ENCODE results near the gene ST6GAL1.

Gene ST6GAL1

DNA sequence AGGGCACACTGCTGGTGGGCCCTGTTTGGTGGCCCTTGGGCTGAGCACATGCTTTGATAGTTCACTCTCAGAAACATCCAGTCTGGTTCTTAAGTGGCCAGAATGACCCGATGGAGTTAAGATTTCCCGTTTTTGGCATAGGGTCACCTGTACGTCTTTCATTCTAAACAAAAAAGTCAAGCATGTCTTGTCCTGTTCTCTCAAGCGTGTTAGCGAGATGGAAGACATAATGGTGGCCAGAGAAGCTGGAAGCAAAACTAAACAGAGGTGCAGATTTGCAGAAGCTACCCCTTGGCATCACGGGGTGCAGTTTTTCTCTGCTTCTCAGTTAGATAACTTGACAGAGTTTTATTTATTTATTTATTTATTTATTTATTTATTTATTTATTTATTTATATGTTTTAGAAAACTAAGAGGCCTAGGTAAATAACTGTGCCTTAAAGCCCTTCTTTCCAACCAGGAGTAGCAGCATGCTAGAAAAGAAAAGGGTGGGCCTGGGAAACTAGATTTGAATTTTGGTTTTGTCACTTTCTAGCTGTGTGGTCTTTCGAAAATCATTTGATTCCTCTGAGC lies 63.0 kb downstream of the ST6GAL1 start:
- DNase-seq (ENCODE audit: low spot score) = no peak
- TF ChIP-seq, protein P1, sequence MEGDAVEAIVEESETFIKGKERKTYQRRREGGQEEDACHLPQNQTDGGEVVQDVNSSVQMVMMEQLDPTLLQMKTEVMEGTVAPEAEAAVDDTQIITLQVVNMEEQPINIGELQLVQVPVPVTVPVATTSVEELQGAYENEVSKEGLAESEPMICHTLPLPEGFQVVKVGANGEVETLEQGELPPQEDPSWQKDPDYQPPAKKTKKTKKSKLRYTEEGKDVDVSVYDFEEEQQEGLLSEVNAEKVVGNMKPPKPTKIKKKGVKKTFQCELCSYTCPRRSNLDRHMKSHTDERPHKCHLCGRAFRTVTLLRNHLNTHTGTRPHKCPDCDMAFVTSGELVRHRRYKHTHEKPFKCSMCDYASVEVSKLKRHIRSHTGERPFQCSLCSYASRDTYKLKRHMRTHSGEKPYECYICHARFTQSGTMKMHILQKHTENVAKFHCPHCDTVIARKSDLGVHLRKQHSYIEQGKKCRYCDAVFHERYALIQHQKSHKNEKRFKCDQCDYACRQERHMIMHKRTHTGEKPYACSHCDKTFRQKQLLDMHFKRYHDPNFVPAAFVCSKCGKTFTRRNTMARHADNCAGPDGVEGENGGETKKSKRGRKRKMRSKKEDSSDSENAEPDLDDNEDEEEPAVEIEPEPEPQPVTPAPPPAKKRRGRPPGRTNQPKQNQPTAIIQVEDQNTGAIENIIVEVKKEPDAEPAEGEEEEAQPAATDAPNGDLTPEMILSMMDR (IDR thresholded peaks at IDR 0.05; ENCODE audit: borderline replicate concordance, control extremely low read depth, extremely low read depth, insufficient read depth, missing control alignments) = no peak
- in situ Hi-C loops (cut with MboI; ENCODE audit: low sequenced_read_pairs, unreplicated experiment) = no loop called here

DNA sequence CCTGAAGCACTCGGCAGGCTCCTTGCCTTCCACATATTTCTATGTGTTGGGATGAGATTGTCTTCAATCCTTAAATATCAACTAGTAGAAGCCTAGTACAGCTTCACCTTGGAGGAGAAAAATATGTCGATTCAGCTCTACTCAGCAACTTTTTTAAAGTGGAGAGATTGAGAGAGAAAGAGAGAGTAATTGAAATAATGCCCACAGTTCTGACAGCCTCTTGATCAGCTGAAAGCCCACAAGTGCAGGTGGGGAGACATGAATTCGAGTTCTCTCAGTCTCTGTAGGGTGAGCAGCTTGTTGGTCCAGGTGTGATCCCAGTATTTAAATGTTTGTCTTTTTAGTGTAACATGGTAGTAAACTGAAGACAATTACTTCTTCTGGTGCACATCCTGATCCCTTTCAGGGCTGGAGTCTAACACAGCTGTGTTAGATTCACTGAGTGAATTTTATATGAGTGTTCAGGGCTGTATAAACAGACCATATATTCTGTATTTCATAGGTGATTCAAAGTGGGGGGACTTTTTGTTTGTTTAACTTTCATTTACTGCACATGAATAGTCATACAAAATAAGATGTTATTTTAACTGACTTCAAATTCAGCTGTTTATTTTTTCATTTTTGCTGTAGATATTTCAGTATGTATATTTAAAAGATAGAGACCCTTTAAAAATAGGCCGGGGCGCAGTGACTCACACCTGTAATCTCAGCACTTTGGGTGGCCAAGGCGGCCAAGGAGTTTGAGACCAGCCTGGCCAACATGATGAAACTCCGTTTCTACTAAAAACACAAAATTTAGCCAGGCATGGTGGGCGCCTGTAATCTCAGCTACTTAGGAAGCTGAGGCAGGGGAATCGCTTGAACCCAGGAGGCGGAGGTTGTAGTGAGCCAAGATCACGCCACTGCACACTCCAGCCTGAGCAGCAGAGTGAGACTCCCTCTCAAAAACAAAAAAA lies 64.0 kb downstream of the ST6GAL1 start:
- DNase-seq (ENCODE audit: low spot score) = no peak
- in situ Hi-C loops (cut with MboI; ENCODE audit: low sequenced_read_pairs, unreplicated experiment) = no loop called here
- TF ChIP-seq, protein P1 (IDR thresholded peaks at IDR 0.05; ENCODE audit: borderline replicate concordance, control extremely low read depth, extremely low read depth, insufficient read depth, missing control alignments) = no peak

DNA sequence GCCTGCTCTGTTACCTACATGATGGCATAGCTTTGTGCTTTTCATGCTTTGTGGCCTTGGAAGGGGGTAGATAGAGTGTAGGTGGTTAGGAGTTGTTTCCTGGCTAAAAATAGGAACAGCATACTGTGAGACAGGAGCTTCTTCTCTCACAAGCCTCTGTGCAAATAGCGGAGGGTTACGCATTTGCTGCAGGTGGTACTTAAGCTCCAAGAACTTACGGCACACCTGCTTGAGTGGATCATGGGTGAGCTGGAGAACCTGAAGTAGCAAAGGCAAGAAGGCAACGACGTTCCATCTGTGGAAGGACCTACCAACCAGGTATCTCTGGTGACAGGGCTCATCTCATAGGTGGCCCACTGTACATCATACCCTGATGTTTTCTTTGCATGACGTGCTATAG lies 66.0 kb downstream of the ST6GAL1 start:
- TF ChIP-seq, protein P1 (IDR thresholded peaks at IDR 0.05; ENCODE audit: borderline replicate concordance, control extremely low read depth, extremely low read depth, insufficient read depth, missing control alignments) = no peak
- in situ Hi-C loops (cut with MboI; ENCODE audit: low sequenced_read_pairs, unreplicated experiment) = no loop called here
- DNase-seq (ENCODE audit: low spot score) = no peak

DNA sequence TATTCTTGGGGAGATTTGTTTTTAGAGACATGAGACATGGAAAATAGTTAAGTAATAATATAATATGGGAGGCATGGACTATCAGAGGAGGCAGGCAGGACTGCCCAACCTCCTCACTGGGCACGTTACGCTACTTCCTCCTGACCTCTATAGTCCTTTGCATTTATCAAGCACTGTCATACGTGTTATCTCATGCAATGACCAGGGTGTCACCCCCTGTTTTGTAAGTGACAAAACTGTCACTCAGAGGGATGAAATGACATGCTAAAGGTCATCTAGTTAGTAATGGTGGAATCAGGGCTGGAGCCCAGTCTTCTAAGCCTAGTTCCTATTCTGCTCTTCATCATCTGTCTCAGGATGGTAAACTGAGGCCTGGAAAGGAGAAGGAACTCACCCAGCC lies 66.7 kb downstream of the ST6GAL1 start:
- in situ Hi-C loops (cut with MboI; ENCODE audit: low sequenced_read_pairs, unreplicated experiment) = no loop called here
- TF ChIP-seq, protein P1 (IDR thresholded peaks at IDR 0.05; ENCODE audit: borderline replicate concordance, control extremely low read depth, extremely low read depth, insufficient read depth, missing control alignments) = no peak

DNA sequence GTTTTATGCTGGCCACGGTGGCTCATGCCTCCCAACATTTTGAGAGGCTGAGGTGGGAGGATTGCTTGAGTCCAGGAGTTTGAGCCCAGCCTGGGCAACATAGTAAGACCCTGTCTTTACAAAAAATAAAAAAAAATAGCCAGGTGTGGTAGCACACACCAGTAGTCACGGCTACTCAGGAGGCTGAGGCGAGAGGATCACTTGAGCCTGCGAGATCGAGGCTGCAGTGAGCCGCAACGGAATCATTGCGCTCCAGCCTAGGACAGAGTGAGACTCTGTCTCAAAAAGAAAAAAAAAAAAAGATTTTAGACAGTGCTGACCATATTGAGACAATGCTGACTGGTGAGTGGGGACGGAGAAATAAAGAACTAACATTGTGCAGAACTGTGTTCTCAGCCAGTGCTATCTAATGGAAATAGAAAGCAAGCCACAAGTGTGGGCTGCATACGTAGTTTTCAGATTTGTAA lies 67.2 kb downstream of the ST6GAL1 start:
- DNase-seq (ENCODE audit: low spot score) = peak; percentile 34
- TF ChIP-seq, protein P1 (IDR thresholded peaks at IDR 0.05; ENCODE audit: borderline replicate concordance, control extremely low read depth, extremely low read depth, insufficient read depth, missing control alignments) = no peak
- in situ Hi-C loops (cut with MboI; ENCODE audit: low sequenced_read_pairs, unreplicated experiment) = no loop called here

More for the DNA sequence above, 66.7 kb downstream of the ST6GAL1 start:
- DNase-seq (ENCODE audit: low spot score) = no peak

DNA sequence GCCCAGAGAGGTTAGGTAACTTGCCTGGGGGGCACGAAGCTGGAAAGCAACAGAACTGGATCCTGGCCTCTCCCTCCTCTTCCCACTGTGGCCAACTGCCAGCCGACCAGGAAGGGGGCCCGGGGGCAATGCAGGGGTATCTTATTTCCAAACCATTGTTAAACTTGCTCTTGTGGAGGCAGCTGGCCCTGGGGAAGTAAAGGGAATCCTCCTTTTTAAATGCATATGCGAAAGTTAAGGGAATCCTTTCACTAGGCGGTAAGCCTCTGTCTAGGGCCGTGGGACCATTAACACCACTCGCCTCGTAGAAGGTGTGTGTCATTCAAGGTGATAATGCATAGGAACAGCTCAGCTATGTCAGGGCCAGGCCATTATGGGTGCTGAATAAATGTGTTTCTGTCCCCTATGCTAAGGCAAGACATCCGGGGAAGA lies 68.6 kb downstream of the ST6GAL1 start:
- in situ Hi-C loops (cut with MboI; ENCODE audit: low sequenced_read_pairs, unreplicated experiment) = no loop called here
- TF ChIP-seq, protein P1 (IDR thresholded peaks at IDR 0.05; ENCODE audit: borderline replicate concordance, control extremely low read depth, extremely low read depth, insufficient read depth, missing control alignments) = no peak
- no peak for DNase-seq (ENCODE audit: low spot score)
